ENCODE measurements around the gene ZBTB44. TPM values are rescaled to one million over a fixed set of nuclear protein-coding genes. Genes with fewer than 3 reads are reported as not detected.
A peak's percentile ranks its signal among the peaks of the same experiment; 100 is the strongest.
"Not testable (repeated sequence)": the region's sequence is repeated elsewhere in the genome, so short reads cannot be mapped to it uniquely, and the experiment has no call there.

ZBTB44 gene
- total and polyA plus RNA-seq, 2 experiments from 2014 or later = 7.1 to 36.1 TPM

DNA sequence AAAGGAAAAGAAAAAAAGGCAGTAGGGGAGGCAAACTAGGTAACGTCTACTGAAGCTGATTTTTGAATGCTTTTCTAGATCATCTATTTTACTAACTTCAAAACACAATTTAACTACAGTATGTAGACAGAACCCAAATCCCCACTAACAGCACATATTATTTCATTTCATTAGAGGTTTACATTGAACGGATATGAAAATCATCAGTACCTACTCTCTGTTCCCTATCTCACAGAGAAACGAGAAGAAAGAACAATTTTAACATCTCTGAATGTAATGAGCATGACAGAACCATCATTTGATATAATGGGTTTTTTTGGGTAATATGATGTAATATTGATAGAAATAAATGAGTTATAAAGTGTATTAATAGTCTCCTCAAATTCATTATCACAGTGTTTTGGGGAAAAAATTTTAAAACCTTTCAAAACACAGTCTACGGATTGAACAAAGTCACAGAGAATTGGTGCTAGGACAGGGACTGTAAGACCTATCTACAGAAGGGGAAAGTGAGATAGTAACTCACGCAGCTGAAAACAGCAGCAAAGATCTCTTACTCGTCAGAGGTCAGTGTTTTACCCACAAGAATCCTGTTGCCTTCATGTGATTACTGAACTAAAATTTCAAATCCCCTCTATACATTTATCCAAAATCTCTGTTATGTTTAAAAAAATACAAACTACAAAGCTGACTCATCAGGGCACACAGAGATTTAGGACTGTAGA is 77.3 kb downstream of the ZBTB44 start:
- Histone ChIP-seq H3K4me1 (ENCODE audit: low read depth) (no peaks in the 10 kb centered on the region), H3K27me3 (no peaks in the 10 kb centered on the region), H3K9me3 (ENCODE audit: low read depth) (no peaks in the 10 kb centered on the region), H3K27ac (no peak overlapping the region), H3K36me3 (peaks cover 21% of the 10 kb centered on the region), H3K4me3 (no peak overlapping the region)
- TF ChIP-seq, protein P1, sequence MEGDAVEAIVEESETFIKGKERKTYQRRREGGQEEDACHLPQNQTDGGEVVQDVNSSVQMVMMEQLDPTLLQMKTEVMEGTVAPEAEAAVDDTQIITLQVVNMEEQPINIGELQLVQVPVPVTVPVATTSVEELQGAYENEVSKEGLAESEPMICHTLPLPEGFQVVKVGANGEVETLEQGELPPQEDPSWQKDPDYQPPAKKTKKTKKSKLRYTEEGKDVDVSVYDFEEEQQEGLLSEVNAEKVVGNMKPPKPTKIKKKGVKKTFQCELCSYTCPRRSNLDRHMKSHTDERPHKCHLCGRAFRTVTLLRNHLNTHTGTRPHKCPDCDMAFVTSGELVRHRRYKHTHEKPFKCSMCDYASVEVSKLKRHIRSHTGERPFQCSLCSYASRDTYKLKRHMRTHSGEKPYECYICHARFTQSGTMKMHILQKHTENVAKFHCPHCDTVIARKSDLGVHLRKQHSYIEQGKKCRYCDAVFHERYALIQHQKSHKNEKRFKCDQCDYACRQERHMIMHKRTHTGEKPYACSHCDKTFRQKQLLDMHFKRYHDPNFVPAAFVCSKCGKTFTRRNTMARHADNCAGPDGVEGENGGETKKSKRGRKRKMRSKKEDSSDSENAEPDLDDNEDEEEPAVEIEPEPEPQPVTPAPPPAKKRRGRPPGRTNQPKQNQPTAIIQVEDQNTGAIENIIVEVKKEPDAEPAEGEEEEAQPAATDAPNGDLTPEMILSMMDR (IDR thresholded peaks at IDR 0.05; ENCODE audit: low read depth, low read length) = no peak
- no peak for DNase-seq (ENCODE audit: low read depth in 1 of 2, low spot score in 1 of 2)

DNA sequence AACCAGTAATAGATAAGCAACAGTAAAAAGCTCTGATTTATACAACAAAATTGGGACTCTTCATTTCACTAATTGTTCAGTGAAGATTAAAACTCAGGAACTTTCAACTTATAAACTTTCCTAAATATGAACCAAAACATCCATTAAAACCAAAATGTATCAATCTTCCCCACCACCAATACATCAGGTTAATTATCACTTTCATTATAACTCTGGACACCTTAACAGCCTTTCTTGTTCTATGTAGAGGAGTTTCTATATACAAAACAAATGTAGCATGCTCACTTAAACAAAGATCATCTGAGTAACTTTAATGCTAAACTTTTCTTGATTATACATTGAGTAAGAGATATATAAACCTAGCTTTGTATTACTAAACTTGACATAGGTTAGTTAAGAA is 80.4 kb downstream of the ZBTB44 start:
- Histone ChIP-seq H3K4me1 (ENCODE audit: low read depth) (no peaks in the 10 kb centered on the region), H3K27ac (no peak overlapping the region), H3K36me3 (peaks cover 21% of the 10 kb centered on the region), H3K27me3 (no peaks in the 10 kb centered on the region), H3K9me3 (ENCODE audit: low read depth) (no peaks in the 10 kb centered on the region), H3K4me3 (no peak overlapping the region)
- no peak for DNase-seq (ENCODE audit: low read depth in 1 of 2, low spot score in 1 of 2)
- TF ChIP-seq, protein P1 (IDR thresholded peaks at IDR 0.05; ENCODE audit: low read depth, low read length) = no peak

DNA sequence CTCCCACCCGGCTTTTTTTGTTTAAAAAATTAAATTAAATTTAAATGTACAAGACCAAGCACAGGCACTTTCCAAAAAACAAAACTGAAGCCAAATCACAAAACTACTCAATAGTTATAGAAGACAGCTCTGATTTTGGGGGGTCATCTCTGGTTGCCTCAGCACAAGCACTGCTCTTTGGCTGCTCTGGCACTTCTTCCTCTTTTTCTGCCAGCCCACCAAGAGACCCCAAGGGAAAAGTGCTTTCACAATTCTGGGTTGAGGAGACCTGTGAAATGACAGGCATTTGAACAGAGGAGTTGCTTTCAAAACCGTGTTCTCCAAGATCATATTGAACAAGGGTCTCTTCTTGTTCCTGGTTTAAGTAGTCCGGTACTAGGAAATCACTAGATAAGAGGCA is 80.8 kb downstream of the ZBTB44 start:
- H3K4me3 ChIP-seq; H3K9me3 ChIP-seq (ENCODE audit: low read depth); H3K27ac ChIP-seq; DNase-seq (ENCODE audit: low read depth in 1 of 2, low spot score in 1 of 2); H3K4me1 ChIP-seq (ENCODE audit: low read depth); H3K27me3 ChIP-seq: not testable (repeated sequence)
- H3K36me3 ChIP-seq = peaks cover 21% of the 10 kb centered on the region

DNA sequence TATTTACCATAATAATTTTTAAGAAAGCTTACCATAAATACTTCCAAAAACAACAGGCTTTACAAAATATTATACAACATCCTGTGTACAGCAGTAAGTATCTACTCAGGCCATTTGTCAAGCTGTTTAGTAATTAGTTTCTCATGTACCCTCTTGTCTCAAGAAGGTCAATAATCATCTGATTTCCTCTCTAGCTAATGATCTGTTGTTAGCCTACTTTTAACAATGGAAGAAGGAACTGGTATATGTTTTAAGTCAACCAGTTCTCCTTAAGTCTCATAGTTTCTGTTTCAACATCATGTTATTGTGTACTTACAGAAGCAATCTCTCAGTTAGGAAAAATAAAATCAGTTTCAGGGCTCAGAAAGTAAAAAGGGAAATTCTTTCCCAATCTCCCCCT is 81.2 kb downstream of the ZBTB44 start:
- H3K27me3 ChIP-seq; H3K4me3 ChIP-seq; DNase-seq (ENCODE audit: low read depth in 1 of 2, low spot score in 1 of 2); H3K4me1 ChIP-seq (ENCODE audit: low read depth); H3K9me3 ChIP-seq (ENCODE audit: low read depth); H3K27ac ChIP-seq: not testable (repeated sequence)
- peaks cover 21% of the 10 kb centered on the region for H3K36me3 ChIP-seq

DNA sequence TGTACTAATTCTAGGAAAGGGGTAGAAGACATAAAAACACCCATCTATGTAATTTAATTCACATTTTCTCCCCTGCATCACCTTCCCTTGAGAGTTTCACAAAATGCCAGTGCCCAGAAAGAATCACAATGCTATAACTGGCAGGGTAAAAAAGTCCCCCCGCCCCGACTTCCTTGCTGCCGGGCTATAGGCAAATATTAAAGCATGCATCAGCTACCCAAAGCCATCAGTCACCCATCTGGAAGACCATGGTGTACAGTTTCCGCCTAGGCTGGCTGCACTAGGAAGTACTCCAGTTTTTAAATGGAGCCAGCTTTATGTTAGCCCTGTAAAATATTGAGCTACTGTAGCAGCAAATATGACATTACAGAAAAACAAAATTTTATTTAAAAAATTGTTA is 87.3 kb downstream of the ZBTB44 start:
- H3K36me3 ChIP-seq = no peaks in the 10 kb centered on the region
- TF ChIP-seq, protein P1 (IDR thresholded peaks at IDR 0.05; ENCODE audit: low read depth, low read length) = no peak
- no peaks in the 10 kb centered on the region for H3K27me3 ChIP-seq
- DNase-seq (ENCODE audit: low read depth in 1 of 2, low spot score in 1 of 2) = no peak
- no peaks in the 10 kb centered on the region for H3K9me3 ChIP-seq (ENCODE audit: low read depth)
- no peak overlapping the region for H3K27ac ChIP-seq
- no peaks in the 10 kb centered on the region for H3K4me1 ChIP-seq (ENCODE audit: low read depth)
- H3K4me3 ChIP-seq = no peak overlapping the region

DNA sequence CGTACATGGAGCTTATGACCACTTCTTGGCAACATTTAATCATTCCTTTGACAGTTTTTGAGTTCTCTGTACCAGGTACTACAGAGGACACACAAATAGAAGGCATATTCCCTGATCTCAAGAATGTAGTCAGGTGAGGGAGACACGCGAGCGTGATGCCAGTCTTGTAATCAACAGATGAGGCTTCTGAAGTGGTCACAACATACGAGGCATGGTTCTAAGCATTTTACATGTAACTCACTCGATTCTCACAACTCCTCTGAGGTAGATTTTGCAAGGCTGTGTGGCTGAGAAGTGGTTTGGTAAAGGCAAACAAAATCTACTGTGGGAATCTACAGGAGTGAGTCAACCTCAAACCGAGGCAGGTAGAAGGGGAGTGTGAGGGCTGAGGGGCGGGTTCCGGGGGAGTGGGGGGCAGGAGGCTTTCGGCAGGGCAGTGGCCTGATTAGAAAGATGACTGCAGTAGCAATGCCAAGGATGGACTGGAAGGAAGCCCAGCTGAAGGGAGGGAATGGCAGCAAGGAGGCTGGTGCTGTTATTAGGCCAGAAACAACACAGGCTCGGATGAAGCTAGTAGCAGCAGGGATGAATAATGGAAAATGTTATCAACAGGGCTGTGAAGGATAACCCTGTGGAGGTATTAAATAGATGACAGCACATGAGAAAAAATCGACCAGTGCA is 91.3 kb downstream of the ZBTB44 start:
- TF ChIP-seq, protein P1 (IDR thresholded peaks at IDR 0.05; ENCODE audit: low read depth, low read length) = no peak
- no peaks in the 10 kb centered on the region for H3K36me3 ChIP-seq
- DNase-seq (ENCODE audit: low read depth in 1 of 2, low spot score in 1 of 2) = peak in 1 of 2 donors; percentile 10
- H3K27me3 ChIP-seq = no peaks in the 10 kb centered on the region
- no peaks in the 10 kb centered on the region for H3K4me1 ChIP-seq (ENCODE audit: low read depth)
- H3K4me3 ChIP-seq = no peak overlapping the region
- no peak overlapping the region for H3K27ac ChIP-seq
- H3K9me3 ChIP-seq (ENCODE audit: low read depth) = no peaks in the 10 kb centered on the region

Data from cardiac muscle cell (in vitro differentiated cells and primary cell).